ENCODE results near the gene ARID1B.

DNA sequence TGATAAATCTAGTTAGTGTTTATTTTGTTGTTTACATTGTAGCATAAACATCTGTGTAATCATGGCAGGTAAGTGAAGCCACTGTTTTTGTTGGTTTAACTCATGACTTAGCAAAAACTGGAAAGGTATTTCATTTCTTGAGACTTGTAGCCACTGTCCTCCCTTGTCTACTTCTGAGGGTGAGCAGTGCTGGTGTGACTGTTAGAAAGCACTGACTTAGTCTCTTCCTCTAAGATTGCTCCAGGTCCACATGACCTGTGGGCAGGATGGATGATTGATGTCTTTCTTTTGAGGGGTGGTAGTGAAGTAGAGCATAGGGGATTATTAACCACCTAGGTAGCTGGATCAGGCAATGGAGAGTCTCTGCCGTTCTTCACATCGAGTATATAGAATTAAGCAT is 203.8 kb downstream of the ARID1B start:
- TF ChIP-seq, protein P1, sequence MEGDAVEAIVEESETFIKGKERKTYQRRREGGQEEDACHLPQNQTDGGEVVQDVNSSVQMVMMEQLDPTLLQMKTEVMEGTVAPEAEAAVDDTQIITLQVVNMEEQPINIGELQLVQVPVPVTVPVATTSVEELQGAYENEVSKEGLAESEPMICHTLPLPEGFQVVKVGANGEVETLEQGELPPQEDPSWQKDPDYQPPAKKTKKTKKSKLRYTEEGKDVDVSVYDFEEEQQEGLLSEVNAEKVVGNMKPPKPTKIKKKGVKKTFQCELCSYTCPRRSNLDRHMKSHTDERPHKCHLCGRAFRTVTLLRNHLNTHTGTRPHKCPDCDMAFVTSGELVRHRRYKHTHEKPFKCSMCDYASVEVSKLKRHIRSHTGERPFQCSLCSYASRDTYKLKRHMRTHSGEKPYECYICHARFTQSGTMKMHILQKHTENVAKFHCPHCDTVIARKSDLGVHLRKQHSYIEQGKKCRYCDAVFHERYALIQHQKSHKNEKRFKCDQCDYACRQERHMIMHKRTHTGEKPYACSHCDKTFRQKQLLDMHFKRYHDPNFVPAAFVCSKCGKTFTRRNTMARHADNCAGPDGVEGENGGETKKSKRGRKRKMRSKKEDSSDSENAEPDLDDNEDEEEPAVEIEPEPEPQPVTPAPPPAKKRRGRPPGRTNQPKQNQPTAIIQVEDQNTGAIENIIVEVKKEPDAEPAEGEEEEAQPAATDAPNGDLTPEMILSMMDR (conservative IDR thresholded peaks at IDR 0.05; ENCODE audit: low read depth, low read length) = no peak
- TF ChIP-seq EZH2 (IDR thresholded peaks at IDR 0.05; ENCODE audit: low read length, unreplicated experiment) = no peak
- no peak for TF ChIP-seq EZH2phosphoT487 (IDR thresholded peaks at IDR 0.05; ENCODE audit: borderline replicate concordance, low read length)
